Tibial artery (tissue), 4 donors: ENCODE measurements around the gene TTC39B.

Experiments used
- DNase-seq, 2 donors: peaks; one replicate each; pipeline ENCODE4 v3.0.0-alpha.2; 2019
- H3K27ac ChIP-seq, 2 donors: fragments of 200-600 bp; sonication (generic) in 1 of 2; 1 replicate in 1 of 2; 2 replicates in 1 of 2; pipeline ENCODE4 v1.5.1; 2018 to 2019; ENCODE audit warnings: mild to moderate bottlenecking in 1 of 2
- H3K27me3 ChIP-seq, 2 donors: fragments of 200-600 bp; sonication (generic) in 1 of 2; one replicate each; pipeline versions ENCODE4 v1.5.1 to v1.6.0; 2016 to 2019
- H3K36me3 ChIP-seq, 3 donors: fragments of 200-600 bp; sonication (generic) in 2 of 3; one replicate each; pipeline ENCODE4 v1.5.1; 2016 to 2019; ENCODE audit warnings: mild to moderate bottlenecking in 2 of 3
- H3K4me1 ChIP-seq, 4 donors: fragments of 200-600 bp; sonication (generic) in 2 of 4; 1 replicate in 3 of 4; 2 replicates in 1 of 4; pipeline ENCODE4 v1.5.1; 2016 to 2019
- H3K4me3 ChIP-seq, 2 donors: fragments of 200-600 bp; sonication (generic) in 1 of 2; 1 replicate in 1 of 2; 2 replicates in 1 of 2; pipeline ENCODE4 v1.5.1; 2018 to 2019; ENCODE audit warnings: mild to moderate bottlenecking in 2 of 2
- H3K9me3 ChIP-seq, 3 donors: fragments of 200-600 bp; sonication (generic) in 1 of 3; one replicate each; pipeline ENCODE4 v1.5.1; 2016 to 2019
- CTCF ChIP-seq, 2 experiments: fragments of 200-600 bp in 1 of 2; fragments of 450-650 bp in 1 of 2; IDR thresholded peaks; one replicate each; pipeline ENCODE4 v1.5.1; 2017 to 2019; ENCODE audit warnings: antibody characterized with exemption in 2 of 2, mild to moderate bottlenecking in 1 of 2, moderate library complexity in 1 of 2
- intact Hi-C: fragments of 100-400 bp; cut with DNase I; formaldehyde crosslinking; loops from one replicate; pipeline ENCODE4 v1.15.0; 2023; ENCODE audit warnings: low total_unique reads

The TTC39B gene

DNA sequence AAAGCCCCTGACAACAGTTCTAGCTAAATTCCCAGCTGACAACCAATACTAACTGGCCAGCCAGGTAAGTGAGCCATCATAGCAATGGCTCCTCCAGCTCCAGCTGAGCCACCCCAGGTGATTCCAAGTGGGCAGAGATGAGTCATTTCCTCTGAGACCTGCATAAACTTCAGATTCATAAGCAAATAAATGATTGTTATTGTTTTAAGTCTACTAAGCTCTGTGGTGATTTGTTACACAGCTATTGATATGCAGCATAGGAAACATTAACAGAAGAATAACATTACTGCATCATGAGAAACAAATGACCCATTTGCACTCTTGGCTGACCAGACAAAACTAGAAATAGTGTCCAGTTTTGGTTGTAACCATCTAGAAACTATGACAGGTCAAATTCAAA, 60.3 kb downstream of the TTC39B start:
- H3K4me3 ChIP-seq = no peak overlapping the region
- H3K36me3 ChIP-seq = no peaks in the 10 kb centered on the region
- peaks cover 0 to 86% (median 44%) of the 10 kb centered on the region in 4 donors for H3K4me1 ChIP-seq
- no peaks in the 10 kb centered on the region for H3K27me3 ChIP-seq
- DNase-seq = no peak
- no peak for TF ChIP-seq CTCF (IDR thresholded peaks at IDR 0.05)
- no peaks in the 10 kb centered on the region for H3K9me3 ChIP-seq
- intact Hi-C loops = no loop called here
- H3K27ac ChIP-seq = peak overlapping the region; percentile 24 to 79

- no peaks in the 10 kb centered on the region for H3K9me3 ChIP-seq
- TF ChIP-seq CTCF (IDR thresholded peaks at IDR 0.05) = no peak
- H3K27me3 ChIP-seq = no peaks in the 10 kb centered on the region
- H3K4me1 ChIP-seq = peaks cover 0 to 90% (median 44%) of the 10 kb centered on the region in 4 donors
- H3K27ac ChIP-seq = peak overlapping the region; percentile 65 to 79
- intact Hi-C loops = no loop called here
- H3K4me3 ChIP-seq = no peak overlapping the region
- DNase-seq = no peak
- H3K36me3 ChIP-seq = no peaks in the 10 kb centered on the region
Observed at GRCh38 chr9:15246243-15246642, 60.8 kb downstream of the TTC39B start.

DNA sequence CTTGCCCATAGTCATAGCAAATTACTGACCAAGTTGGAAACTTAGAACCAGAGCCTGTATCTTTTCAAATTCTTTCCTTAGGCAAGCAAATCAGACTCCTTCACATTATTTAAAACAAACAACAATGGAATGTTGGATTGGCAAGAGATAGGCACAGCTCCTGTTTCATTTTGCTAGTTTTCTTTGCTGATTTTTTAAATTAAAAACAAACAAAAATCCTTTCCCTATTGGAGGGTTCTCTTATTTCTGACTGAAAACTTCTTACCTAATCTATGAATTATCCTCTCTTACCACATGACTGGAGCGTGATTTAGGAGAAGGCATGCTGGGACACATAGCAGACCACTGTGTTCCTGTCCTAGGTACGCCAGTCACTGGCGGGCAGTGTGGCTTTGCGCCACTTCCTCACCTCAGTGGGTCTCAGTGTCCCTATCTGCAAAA, 63.0 kb downstream of the TTC39B start:
- peaks cover 0 to 99% (median 35%) of the 10 kb centered on the region in 4 donors for H3K4me1 ChIP-seq
- no peaks in the 10 kb centered on the region for H3K27me3 ChIP-seq
- peak overlapping the region; percentile 1 to 5 for H3K4me3 ChIP-seq
- H3K9me3 ChIP-seq = no peaks in the 10 kb centered on the region
- intact Hi-C loops = no loop called here
- peak overlapping the region; percentile 65 to 79 for H3K27ac ChIP-seq
- no peak for DNase-seq
- no peaks in the 10 kb centered on the region for H3K36me3 ChIP-seq
- no peak for TF ChIP-seq CTCF (IDR thresholded peaks at IDR 0.05)

- DNase-seq = no peak
- Histone ChIP-seq H3K27ac (peak overlapping the region; percentile 65 to 79), H3K27me3 (no peaks in the 10 kb centered on the region), H3K36me3 (no peaks in the 10 kb centered on the region), H3K4me3 (no peak overlapping the region), H3K4me1 (peaks cover 0 to 97% (median 28%) of the 10 kb centered on the region in 4 donors), H3K9me3 (peaks cover 0 to 5% (median 0%) of the 10 kb centered on the region in 3 donors)
- no peak for TF ChIP-seq CTCF (IDR thresholded peaks at IDR 0.05)
- intact Hi-C loops = no loop called here
Observed at GRCh38 chr9:15243081-15243480, 63.9 kb downstream of the TTC39B start.

DNA sequence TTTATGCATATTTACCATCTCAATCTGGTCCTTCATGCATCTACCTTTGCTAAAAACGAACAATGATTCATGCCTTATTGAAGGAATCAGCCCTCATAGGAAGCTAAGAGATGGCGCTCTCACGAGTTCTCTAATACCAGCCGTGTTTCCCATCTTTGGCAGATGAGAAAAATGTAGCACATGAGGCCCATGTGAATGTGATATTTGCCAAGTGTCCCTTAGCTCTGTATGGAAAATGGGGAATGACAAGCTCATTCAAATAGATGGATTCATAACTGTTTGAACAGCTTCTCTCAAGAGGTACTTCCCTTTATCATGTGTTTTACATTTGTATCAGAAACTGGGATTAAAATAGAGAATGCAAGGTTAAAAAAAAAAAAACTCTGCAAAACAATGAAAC, 66.1 kb downstream of the TTC39B start:
- H3K4me1 ChIP-seq = peaks cover 0 to 80% (median 23%) of the 10 kb centered on the region in 4 donors
- DNase-seq = no peak
- peaks cover 0 to 13% (median 0%) of the 10 kb centered on the region in 3 donors for H3K9me3 ChIP-seq
- H3K4me3 ChIP-seq = no peak overlapping the region
- no peak for TF ChIP-seq CTCF (IDR thresholded peaks at IDR 0.05)
- no peaks in the 10 kb centered on the region for H3K27me3 ChIP-seq
- H3K36me3 ChIP-seq = no peaks in the 10 kb centered on the region
- H3K27ac ChIP-seq = peak overlapping the region; percentile 65 to 79
- intact Hi-C loops = no loop called here

DNA sequence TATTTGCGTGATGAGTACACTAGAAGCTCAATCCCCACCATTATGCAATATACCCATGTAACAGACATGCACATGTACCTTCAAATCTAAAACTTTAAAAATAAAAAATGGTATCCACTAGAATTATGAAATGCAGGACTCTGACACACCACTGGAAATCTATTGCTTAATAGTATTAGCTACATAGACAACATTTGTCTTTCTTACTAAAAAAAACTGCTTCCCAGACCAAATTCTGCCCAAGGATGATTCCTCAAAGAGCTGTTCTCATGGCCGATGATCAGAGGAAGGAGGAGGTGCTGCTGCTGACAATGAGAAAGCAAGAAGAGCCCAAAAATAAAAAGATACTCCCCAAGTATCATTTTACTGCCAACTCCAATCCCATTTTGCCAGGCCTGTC, 67.2 kb downstream of the TTC39B start:
- intact Hi-C loops = no loop called here
- H3K36me3 ChIP-seq = no peaks in the 10 kb centered on the region
- H3K27me3 ChIP-seq = no peaks in the 10 kb centered on the region
- H3K27ac ChIP-seq = peak overlapping the region; percentile 52 to 79
- H3K9me3 ChIP-seq = peaks cover 0 to 13% (median 0%) of the 10 kb centered on the region in 3 donors
- H3K4me1 ChIP-seq = peaks cover 0 to 80% (median 22%) of the 10 kb centered on the region in 4 donors
- DNase-seq = peak in 1 of 2 donors; percentile 32
- no peak for TF ChIP-seq CTCF (IDR thresholded peaks at IDR 0.05)
- no peak overlapping the region for H3K4me3 ChIP-seq
